Upper lobe of left lung (tissue), 4 donors: ENCODE measurements around the gene CCL28.
"Not testable (repeated sequence)": the region's sequence is repeated elsewhere in the genome, so short reads cannot be mapped to it uniquely, and the experiment has no call there.

Source experiments
- CTCF ChIP-seq, 6 experiments: fragments of 450-650 bp in 4 of 6; fragments of 200-600 bp in 2 of 6; sonication (generic) in 2 of 6; IDR thresholded peaks; one replicate each; pipeline ENCODE4 v1.5.1; 2016 to 2019; ENCODE audit warnings: antibody characterized with exemption in 6 of 6
- EP300 ChIP-seq, 4 donors: sonication (generic); formaldehyde crosslinking; IDR thresholded peaks; one replicate each; pipeline ENCODE4 v1.5.1; 2017; ENCODE audit warnings: antibody characterized with exemption in 4 of 4, control low read depth in 2 of 4
- POLR2A ChIP-seq, 4 donors: fragments of 450-650 bp; IDR thresholded peaks; one replicate each; pipeline ENCODE4 v1.5.1; 2016 to 2017; ENCODE audit warnings: antibody characterized with exemption in 4 of 4, mild to moderate bottlenecking in 2 of 4

- not testable (repeated sequence) for TF ChIP-seq POLR2A, CTCF, EP300 (IDR thresholded peaks at IDR 0.05)
Observed at GRCh38 chr5:43402524-43403066, 9.6 kb downstream of the CCL28 start.
